SU-DHL-6 (cell line): ENCODE results near the gene TNIP1.

ENCODE experiments used
- EZH2phosphoT487 ChIP-seq: fragments of 200-600 bp; sonication (generic), shearing (Covaris generic); conservative IDR thresholded peaks from 2 replicates; pipeline ENCODE4 v1.6.1; 2018; ENCODE audit warnings: mild to moderate bottlenecking, antibody characterized with exemption, low read length, moderate library complexity, mixed read lengths
- TF ChIP-seq, protein P1 (sequence below): fragments of 200-600 bp; sonication (generic); IDR thresholded peaks from one replicate; pipeline ENCODE4 v1.5.1; 2017; ENCODE audit warnings: antibody characterized with exemption, mild to moderate bottlenecking, low read length, moderate library complexity; ENCODE audit not compliant: insufficient read depth, poor library complexity, severe bottlenecking

DNA sequence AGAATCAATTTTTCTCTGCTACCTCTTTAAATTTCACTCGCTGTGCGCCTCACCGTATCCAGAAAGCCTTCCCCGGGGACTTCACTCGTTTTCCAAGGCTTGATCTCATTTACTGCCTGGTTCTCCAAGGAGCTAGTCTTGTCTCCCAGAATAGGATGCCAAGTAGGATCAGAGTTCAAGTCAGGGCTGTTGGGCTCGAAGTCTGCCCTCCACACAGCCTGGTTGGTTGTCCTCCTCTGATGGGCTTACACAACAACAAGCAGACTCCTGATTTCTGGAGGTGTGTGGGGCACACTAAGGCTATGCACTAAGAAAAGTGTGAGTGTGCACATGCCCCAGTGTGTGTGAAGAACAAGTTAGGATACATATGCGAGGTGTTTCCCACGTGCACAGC, 14.0 kb upstream of the TNIP1 start:
- TF ChIP-seq, protein P1, sequence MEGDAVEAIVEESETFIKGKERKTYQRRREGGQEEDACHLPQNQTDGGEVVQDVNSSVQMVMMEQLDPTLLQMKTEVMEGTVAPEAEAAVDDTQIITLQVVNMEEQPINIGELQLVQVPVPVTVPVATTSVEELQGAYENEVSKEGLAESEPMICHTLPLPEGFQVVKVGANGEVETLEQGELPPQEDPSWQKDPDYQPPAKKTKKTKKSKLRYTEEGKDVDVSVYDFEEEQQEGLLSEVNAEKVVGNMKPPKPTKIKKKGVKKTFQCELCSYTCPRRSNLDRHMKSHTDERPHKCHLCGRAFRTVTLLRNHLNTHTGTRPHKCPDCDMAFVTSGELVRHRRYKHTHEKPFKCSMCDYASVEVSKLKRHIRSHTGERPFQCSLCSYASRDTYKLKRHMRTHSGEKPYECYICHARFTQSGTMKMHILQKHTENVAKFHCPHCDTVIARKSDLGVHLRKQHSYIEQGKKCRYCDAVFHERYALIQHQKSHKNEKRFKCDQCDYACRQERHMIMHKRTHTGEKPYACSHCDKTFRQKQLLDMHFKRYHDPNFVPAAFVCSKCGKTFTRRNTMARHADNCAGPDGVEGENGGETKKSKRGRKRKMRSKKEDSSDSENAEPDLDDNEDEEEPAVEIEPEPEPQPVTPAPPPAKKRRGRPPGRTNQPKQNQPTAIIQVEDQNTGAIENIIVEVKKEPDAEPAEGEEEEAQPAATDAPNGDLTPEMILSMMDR = no peak
- no peak for TF ChIP-seq EZH2phosphoT487
